PC-9 (cell line): Measurements from ENCODE around the gene PRR33.

Experiments used
- CTCF ChIP-seq: fragments of 200-600 bp; sonication (generic); conservative IDR thresholded peaks from 2 replicates; pipeline ENCODE4 v1.6.1; 2017; ENCODE audit warnings: mixed run types, antibody characterized with exemption, mild to moderate bottlenecking, moderate library complexity
- EZH2 ChIP-seq: fragments of 200-600 bp; sonication (generic); IDR thresholded peaks from 2 replicates; pipeline ENCODE4 v1.8.0; 2017; ENCODE audit warnings: antibody characterized with exemption, low read depth

DNA sequence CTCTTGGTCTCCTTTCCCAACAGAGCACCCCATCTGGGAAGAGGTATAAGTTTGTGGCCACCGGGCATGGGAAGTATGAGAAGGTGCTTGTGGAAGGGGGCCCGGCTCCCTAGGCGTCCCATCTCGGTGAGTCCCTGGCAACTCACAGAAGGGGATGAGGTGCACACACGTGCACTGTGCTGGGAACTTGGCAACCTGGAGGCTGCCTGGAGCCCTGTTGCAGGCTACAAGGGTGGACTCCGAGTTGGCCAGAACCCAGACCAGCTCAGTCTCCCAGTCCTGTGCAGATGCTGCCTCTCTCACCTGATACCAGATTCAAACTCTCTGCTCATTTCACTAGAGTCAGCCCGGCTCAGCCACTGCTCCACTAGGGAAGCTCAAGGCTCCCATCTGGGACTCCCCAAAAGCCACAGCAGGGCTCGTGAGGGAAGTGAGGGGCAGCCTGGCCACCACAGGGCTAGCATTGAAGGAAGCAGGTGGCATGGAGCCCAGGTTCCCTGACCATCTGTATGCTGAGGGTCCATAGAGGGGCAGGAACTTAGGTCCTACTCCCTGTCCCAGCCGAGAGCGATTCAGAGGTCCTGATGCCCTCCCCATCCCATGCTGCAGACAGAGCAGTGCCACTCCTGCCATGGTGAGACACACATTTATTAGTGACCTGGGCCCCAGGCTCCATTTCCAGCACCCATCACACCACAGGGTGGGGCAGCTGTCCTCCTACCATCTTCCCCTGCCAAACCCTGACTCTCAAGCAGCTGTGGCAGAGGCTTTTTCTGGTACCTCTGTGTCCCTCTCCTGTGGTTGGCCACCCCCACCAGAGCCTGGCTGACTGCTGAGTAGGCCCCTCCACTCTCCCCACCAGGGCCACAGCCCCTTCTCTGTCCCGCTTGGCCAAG lies 4.0 kb downstream of the PRR33 start:
- TF ChIP-seq CTCF (no peak), EZH2 (no peak)
